Epithelial cell of proximal tubule (primary cell): ENCODE data around the gene POLR3E. TPM values are rescaled to one million over a fixed set of nuclear protein-coding genes. Genes with fewer than 3 reads are reported as not detected.

ENCODE experiments used
- DNase-seq: peaks from one replicate; pipeline ENCODE4 v3.0.0-alpha.2; 2011; ENCODE audit warnings: low read depth
- H3K4me3 ChIP-seq: 2 replicates; pipeline ENCODE4 v1.5.1; 2011; ENCODE audit warnings: low read depth, mild to moderate bottlenecking, low read length
- total RNA-seq: library from RNA; depleted of rRNA; stranded (reverse); fragments of >200 nt; gene quantifications from 2 replicates; pipeline ENCODE4 v1.2.3, GENCODE V29; 2015
- TF ChIP-seq, protein P1 (sequence below): conservative IDR thresholded peaks from 2 replicates; pipeline ENCODE4 v1.5.1; 2012; ENCODE audit warnings: low read depth, mild to moderate bottlenecking, low read length

POLR3E gene
- total RNA-seq, 1 donor from 2014 or later: 31.2 TPM

DNA sequence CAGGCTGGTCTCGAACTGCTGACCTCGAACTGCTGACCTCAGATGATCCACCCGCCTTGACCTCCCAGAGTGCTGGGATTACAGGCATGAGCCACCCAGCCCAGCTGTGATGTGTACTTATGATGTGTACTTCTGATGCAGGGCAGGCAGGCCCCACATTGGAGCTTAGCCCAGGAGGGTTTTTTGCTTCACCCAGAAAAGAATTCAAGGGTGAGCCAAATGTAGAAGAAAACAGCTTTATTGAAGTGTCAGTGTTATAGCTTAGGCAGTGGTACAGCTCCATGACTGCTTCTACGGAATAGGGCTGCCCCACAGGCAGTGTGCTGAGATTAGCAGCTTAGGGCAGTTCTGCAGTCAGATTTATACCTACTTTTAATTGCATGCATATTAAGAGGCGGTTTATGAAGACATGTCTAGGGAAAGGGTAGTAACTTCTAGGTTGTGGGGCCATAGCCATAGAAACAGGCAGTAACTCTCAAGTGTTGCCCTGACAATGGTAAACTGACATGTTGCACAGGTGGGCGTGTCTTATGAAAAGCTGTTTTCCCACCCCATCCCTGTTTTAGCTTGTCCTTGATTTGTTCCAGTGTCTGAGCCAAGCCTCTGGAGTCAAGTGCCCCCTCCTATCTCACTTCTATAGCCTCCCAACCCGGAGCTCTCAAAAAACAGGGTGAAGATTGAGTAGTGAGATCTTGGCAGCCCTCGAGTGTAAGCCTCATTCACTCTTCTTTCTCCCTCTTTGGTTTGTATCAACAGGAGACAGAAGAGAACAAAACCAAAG is 24.1 kb upstream of the POLR3E start:
- no peak overlapping the region for H3K4me3 ChIP-seq
- DNase-seq: no peak
- TF ChIP-seq, protein P1, sequence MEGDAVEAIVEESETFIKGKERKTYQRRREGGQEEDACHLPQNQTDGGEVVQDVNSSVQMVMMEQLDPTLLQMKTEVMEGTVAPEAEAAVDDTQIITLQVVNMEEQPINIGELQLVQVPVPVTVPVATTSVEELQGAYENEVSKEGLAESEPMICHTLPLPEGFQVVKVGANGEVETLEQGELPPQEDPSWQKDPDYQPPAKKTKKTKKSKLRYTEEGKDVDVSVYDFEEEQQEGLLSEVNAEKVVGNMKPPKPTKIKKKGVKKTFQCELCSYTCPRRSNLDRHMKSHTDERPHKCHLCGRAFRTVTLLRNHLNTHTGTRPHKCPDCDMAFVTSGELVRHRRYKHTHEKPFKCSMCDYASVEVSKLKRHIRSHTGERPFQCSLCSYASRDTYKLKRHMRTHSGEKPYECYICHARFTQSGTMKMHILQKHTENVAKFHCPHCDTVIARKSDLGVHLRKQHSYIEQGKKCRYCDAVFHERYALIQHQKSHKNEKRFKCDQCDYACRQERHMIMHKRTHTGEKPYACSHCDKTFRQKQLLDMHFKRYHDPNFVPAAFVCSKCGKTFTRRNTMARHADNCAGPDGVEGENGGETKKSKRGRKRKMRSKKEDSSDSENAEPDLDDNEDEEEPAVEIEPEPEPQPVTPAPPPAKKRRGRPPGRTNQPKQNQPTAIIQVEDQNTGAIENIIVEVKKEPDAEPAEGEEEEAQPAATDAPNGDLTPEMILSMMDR: no peak

DNA sequence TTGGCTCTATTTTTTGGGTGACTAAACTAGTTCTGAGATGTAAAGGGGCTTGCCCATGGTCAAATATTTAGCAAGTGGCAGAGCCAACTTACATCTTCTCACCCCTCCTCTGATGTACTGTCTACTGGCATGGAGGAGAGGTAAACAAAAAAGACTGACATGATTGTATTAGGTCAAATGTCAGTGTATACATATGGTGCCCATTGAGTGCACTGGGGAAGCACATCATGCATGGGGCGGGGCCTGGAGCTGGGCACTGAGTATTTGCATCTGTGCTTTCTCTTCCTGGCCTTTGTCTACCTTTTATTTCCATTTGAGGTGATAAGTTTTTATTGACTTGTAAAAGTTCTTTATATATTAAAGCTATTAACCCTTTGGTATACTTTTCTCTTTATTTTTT is 22.3 kb upstream of the POLR3E start:
- DNase-seq: no peak
- H3K4me3 ChIP-seq: no peak overlapping the region
- TF ChIP-seq, protein P1: no peak

DNA sequence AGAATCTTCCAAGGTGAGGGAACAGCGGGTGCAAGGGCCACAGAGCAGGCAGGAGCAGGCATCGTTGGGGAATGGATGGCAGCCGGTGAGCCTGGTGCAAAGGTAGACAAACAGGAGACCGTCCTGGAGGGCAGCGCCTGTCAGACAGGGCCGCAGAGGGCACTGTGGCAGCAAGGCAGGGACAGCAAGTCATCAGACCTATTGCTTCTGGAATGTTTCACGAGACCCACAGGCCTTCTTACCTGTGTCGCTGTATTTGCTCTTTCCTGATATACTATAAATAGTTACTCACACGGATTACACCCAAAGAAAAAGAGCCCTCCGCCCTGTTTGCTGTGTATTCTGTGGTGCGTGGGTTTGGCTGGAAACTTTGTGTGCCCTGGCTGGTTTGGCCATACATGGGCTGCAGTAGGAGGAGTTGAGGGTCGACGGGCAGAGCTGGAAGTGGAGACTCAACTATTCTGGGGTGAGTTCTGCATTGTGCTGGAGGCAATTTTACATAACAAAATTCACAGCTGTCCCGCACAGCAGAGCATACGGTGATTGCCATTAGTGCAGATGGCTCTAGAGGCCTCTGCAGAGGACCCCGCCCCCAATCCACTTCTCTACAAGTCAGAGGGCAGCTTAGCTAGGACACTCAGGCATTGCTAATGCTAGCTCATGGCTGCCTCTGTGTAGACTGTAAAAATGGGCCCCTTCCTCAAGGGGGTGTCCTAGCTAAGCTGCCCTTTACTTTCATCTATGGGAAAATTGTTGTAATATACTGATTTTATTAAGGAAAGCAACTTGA is 18.6 kb upstream of the POLR3E start:
- H3K4me3 ChIP-seq: no peak overlapping the region
- DNase-seq: no peak
- TF ChIP-seq, protein P1: no peak

DNA sequence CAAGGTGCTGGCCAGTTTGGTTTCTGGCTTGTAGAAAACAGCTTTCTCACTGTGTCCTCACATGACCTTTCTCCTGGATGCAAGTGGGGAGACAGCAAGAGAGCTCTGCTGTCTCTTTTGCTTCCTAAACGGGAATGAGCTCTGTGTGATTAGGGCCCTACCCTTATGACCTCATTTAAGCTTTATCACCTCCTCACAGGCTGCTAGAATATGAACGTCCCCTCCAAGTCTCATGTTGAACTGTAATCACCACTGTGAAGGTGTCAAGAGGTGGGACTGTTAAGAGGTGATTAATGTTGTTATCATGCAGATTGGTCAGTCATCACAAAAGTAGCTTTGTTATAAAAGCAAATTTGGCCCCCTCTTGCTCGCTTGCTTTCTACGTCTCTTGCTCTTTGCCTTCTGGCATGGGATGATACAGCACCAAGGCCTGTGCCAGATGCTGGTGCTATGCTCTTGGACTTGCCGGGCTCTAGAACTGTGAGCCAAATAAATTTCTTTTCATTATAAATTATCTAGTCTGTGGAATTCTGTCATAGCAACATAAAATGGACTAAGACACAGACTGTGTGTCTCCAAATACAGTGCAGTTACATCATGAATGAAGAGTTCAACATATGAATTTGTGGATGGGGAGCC is 14.8 kb upstream of the POLR3E start:
- TF ChIP-seq, protein P1: no peak
- DNase-seq: no peak
- no peak overlapping the region for H3K4me3 ChIP-seq

DNA sequence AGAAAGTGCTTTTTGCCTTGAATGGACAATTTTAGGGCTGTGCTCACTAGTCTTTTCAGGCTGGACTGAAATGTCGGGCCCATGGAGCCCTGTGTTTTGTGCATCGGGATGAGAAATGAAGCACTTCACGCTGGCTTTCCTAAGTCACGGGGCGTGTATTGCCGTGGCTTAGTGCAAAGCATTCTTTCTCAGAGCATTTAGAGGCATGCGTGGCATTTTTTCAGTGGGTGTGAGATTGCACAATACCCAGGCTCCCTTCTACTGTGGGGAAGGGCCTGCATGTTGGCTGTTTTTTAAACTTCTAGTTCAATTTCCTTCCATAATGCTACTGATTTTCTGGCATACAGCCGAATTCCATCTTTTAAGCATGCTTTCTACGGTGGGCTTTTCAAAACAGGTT is 12.6 kb upstream of the POLR3E start:
- no peak for DNase-seq
- H3K4me3 ChIP-seq: no peak overlapping the region
- TF ChIP-seq, protein P1: no peak

DNA sequence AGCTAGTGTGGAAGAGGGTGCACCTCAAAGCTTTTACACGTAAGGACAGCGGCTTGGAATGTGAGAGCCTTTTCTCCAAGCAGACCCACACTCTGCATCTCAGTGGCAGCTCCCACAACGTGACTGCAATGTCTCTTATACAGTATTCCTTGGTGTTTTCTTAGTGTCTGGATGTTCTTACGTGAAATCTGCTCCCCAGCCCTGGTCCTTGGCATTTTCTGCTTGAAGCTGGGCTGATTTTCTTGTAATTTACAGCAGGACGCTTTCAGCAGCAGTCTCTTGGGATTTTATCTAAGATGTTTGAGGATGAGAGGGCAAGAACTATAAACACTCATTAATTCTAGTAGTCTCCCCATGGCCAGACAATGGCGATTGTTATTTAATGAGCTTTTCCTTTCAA is 12.1 kb upstream of the POLR3E start:
- no peak overlapping the region for H3K4me3 ChIP-seq
- TF ChIP-seq, protein P1: no peak
- DNase-seq: no peak
